Endothelial cell of umbilical vein (primary cell): ENCODE data around the gene THSD4. TPM values are rescaled to one million over a fixed set of nuclear protein-coding genes. Genes with fewer than 3 reads are reported as not detected.

ENCODE experiments used
- BruUV-seq: library from RNA; stranded (reverse); fragments of 400-500 nt; replicated peaks from 2 replicates; lab custom pipeline; 2021; lab: Mats Ljungman, UMichigan
- CTCF ChIA-PET: fragments of 300-600, 350-600 bp; sonication (Branson Sonifier 250); formaldehyde crosslinking; loops from one replicate; lab custom pipeline; 2021; ENCODE audit warnings: antibody characterized with exemption, inconsistent platforms; lab: Charles Lee
- POLR2A ChIA-PET: fragments of 300-600, 350-600 bp; sonication (Branson Sonifier 250); formaldehyde crosslinking; loops from one replicate; lab custom pipeline; 2021; ENCODE audit warnings: antibody characterized with exemption, inconsistent platforms; lab: Charles Lee
- DNase-seq: peaks from one replicate; pipeline ENCODE4 v3.0.0-alpha.2; 2011; ENCODE audit warnings: low read depth, low spot score
- FAIRE-seq: peaks from 2 replicates; lab custom pipeline; 2011; peaks lifted over from hg19 to GRCh38; lab: Jason Lieb, UNC
- H2AFZ ChIP-seq: 2 replicates; pipeline ENCODE4 v1.6.0; 2012; ENCODE audit warnings: low read depth, low read length, control low read depth, inconsistent platforms
- H3K27ac ChIP-seq: 2 replicates; pipeline ENCODE4 v1.5.1; 2011; ENCODE audit warnings: low read depth, mild to moderate bottlenecking, control low read depth, low read length, moderate library complexity; ENCODE audit not compliant: insufficient read depth
- H3K27me3 ChIP-seq, 2 experiments: 2 replicates each; pipeline versions ENCODE4 v1.6.0 to v1.6.1; 2011; ENCODE audit warnings: low read length in 2 of 2, mixed read lengths in 1 of 2; ENCODE audit not compliant: control insufficient read depth in 2 of 2, insufficient read depth in 2 of 2
- H3K36me3 ChIP-seq, 2 experiments: 2 replicates in 1 of 2; 3 replicates in 1 of 2; pipeline ENCODE4 v1.5.1; 2011; ENCODE audit warnings: low read length in 2 of 2, mild to moderate bottlenecking in 1 of 2, moderate library complexity in 1 of 2; ENCODE audit not compliant: control insufficient read depth in 2 of 2, insufficient read depth in 2 of 2; ENCODE audit errors: extremely low read depth in 1 of 2
- H3K4me1 ChIP-seq: 3 replicates; pipeline ENCODE4 v1.5.1; 2011; ENCODE audit warnings: mild to moderate bottlenecking, low read length; ENCODE audit not compliant: control insufficient read depth, insufficient read depth; ENCODE audit errors: extremely low read depth
- H3K4me2 ChIP-seq: 2 replicates; pipeline ENCODE4 v1.6.1; 2011; ENCODE audit warnings: low read length, control low read depth, mixed read lengths; ENCODE audit not compliant: insufficient read depth
- H3K4me3 ChIP-seq, 3 experiments: fragments of 200-600 bp in 1 of 3; sonication (generic), shearing (Covaris generic) in 1 of 3; replicated peaks in 1 of 3; 2 replicates each; pipeline ENCODE4 v1.5.1; 2011 to 2016; ENCODE audit warnings: control low read depth in 3 of 3, low read length in 3 of 3, mild to moderate bottlenecking in 2 of 3, inconsistent platforms in 1 of 3, low read depth in 1 of 3, moderate library complexity in 1 of 3; ENCODE audit not compliant: insufficient read depth in 1 of 3
- H3K79me2 ChIP-seq: 2 replicates; pipeline ENCODE4 v1.6.0; 2012; ENCODE audit warnings: low read length, inconsistent platforms; ENCODE audit not compliant: control insufficient read depth, insufficient read depth
- H3K9ac ChIP-seq: replicated peaks from 2 replicates; pipeline ENCODE3; 2011; ENCODE audit warnings: low read length, control low read depth; ENCODE audit not compliant: insufficient read depth; ENCODE audit errors: extremely low read depth
- H3K9me1 ChIP-seq: replicated peaks from 3 replicates; pipeline ENCODE4 v1.6.0; 2011; ENCODE audit warnings: mild to moderate bottlenecking, low read length; ENCODE audit not compliant: control insufficient read depth, insufficient read depth; ENCODE audit errors: extremely low read depth
- H3K9me3 ChIP-seq: replicated peaks from 2 replicates; pipeline ENCODE4 v1.5.1; 2012; ENCODE audit warnings: low read length, inconsistent platforms; ENCODE audit not compliant: control insufficient read depth, insufficient read depth
- H4K20me1 ChIP-seq: replicated peaks from 2 replicates; pipeline ENCODE3; 2011; ENCODE audit warnings: mild to moderate bottlenecking, low read length; ENCODE audit not compliant: control insufficient read depth, insufficient read depth; ENCODE audit errors: extremely low read depth
- EZH2 ChIP-seq: IDR thresholded peaks from 2 replicates; pipeline ENCODE4 v1.6.1; 2012; ENCODE audit warnings: borderline replicate concordance, low read depth, mild to moderate bottlenecking, moderate library complexity, low read length, inconsistent platforms; ENCODE audit not compliant: severe bottlenecking
- FOS ChIP-seq: IDR thresholded peaks from 2 replicates; pipeline ENCODE4 v1.6.1; 2011; ENCODE audit warnings: mild to moderate bottlenecking, low read length, moderate library complexity, borderline replicate concordance; ENCODE audit not compliant: insufficient read depth
- GATA2 ChIP-seq: IDR thresholded peaks from 2 replicates; pipeline ENCODE4 v1.7.0; 2011; ENCODE audit warnings: low read depth, mild to moderate bottlenecking, moderate library complexity, mixed read lengths, low read length; ENCODE audit not compliant: insufficient read length, insufficient read depth
- JUN ChIP-seq: IDR thresholded peaks from 2 replicates; pipeline ENCODE4 v1.6.1; 2011; ENCODE audit warnings: borderline replicate concordance, low read depth; ENCODE audit not compliant: insufficient read length, insufficient read depth
- MYC ChIP-seq: IDR thresholded peaks from one replicate; pipeline ENCODE4 v1.6.1; 2011; ENCODE audit warnings: mild to moderate bottlenecking, low read depth, low read length
- POLR2A ChIP-seq: IDR thresholded peaks from 2 replicates; pipeline ENCODE4 v1.6.1; 2012; ENCODE audit warnings: low read depth, mild to moderate bottlenecking, control low read depth, low read length
- POLR2AphosphoS5 ChIP-seq: IDR thresholded peaks from 2 replicates; pipeline ENCODE4 v1.6.1; 2012; ENCODE audit warnings: low read depth, mild to moderate bottlenecking, control low read depth, low read length, moderate library complexity; ENCODE audit not compliant: insufficient read depth
- dilution Hi-C: fragments of 300-500 bp; cut with MboI; formaldehyde crosslinking; loops from one replicate; pipeline ENCODE4 v1.15.0; 2019; ENCODE audit warnings: low sequenced_read_pairs; ENCODE audit not compliant: extremely low pct_ligation_motif_present
- intact Hi-C: fragments of 100-400 bp; cut with micrococcal nuclease; formaldehyde crosslinking; loops from one replicate; pipeline ENCODE4 v1.10.0; 2022
- polyA plus RNA-seq, 4 experiments: library from polyadenylated mRNA; depleted of rRNA in 3 of 4; stranded (reverse) in 3 of 4; unstranded in 1 of 4; fragments of >200 nt; gene quantifications; 2 replicates each; pipeline versions ENCODE4 v1.2.1 to v1.2.3, GENCODE V29; 2011 to 2012; ENCODE audit warnings: missing spikeins in 1 of 4
- total RNA-seq: library from RNA; stranded (reverse); gene quantifications from 2 replicates; pipeline ENCODE4 v1.2.3, GENCODE V29; 2021
- TF ChIP-seq, protein P1 (sequence below): IDR thresholded peaks from 2 replicates; pipeline ENCODE4 v1.6.1; 2011; ENCODE audit not compliant: insufficient read depth, insufficient read length
- TF ChIP-seq, protein P2 (sequence below), 2 donors: IDR thresholded peaks; 1 replicate in 1 of 2; 2 replicates in 1 of 2; pipeline ENCODE4 v1.5.1; 2011; ENCODE audit warnings: low read length in 2 of 2, mild to moderate bottlenecking in 2 of 2, moderate library complexity in 2 of 2, control low read depth in 1 of 2, inconsistent platforms in 1 of 2, low read depth in 1 of 2; ENCODE audit not compliant: insufficient read depth in 1 of 2; ENCODE audit errors: extremely low read depth in 1 of 2

THSD4 gene
- total and polyA plus RNA-seq, 2 donors (not counting 3 experiments of a cell fraction or from before 2014, with no cell fraction given): 9.9 to 25.4 TPM

DNA sequence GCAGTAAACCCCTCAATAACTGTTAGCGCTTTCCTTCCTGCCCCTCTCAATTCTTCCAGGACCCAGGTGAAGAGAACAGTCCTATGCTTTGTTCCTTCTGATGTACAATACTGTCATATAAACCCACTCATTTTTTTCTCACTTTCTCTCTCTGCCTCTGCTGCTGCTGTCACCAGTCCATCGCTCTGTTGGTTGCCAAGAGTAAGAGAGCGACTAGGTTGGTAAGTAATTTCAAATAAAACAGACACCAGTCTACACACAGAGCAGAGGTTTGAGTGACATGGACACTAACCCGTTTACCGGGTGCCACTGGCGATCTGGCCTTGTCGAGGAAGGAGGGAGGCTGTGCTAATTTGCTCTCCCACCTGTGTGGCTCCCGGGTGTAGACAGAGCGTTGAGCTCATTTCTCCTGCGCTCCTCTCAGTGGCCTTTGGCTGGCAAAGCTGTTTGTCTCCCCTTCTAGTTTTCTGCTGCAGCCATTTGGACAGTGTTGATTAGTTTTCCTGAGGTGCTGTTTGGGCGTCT lies 215.4 kb downstream of the THSD4 start:
- no TSS peak for BruUV-seq
- Histone ChIP-seq H3K27me3 (no peaks in the 10 kb centered on the region), H3K27ac (no peak overlapping the region), H4K20me1 (no peaks in the 10 kb centered on the region), H3K4me2 (no peak overlapping the region), H2AFZ (no peak overlapping the region), H3K4me1 (peaks cover 4% of the 10 kb centered on the region), H3K79me2 (no peaks in the 10 kb centered on the region), H3K9me3 (no peaks in the 10 kb centered on the region), H3K9ac (no peak overlapping the region), H3K4me3 (no peak overlapping the region), H3K36me3 (no peaks in the 10 kb centered on the region), H3K9me1 (no peaks in the 10 kb centered on the region)
- dilution Hi-C loops (no loop called here), intact Hi-C loops (no loop called here)
- FAIRE-seq (no peak), DNase-seq (no peak)
- POLR2A ChIA-PET: no interaction called here
- no peak for TF ChIP-seq POLR2A
- no peak for TF ChIP-seq FOS
- no peak for TF ChIP-seq MYC
- TF ChIP-seq, protein P1, sequence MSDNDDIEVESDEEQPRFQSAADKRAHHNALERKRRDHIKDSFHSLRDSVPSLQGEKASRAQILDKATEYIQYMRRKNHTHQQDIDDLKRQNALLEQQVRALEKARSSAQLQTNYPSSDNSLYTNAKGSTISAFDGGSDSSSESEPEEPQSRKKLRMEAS: no peak
- TF ChIP-seq GATA2: no peak
- no peak for TF ChIP-seq POLR2AphosphoS5
- TF ChIP-seq JUN: no peak
- TF ChIP-seq, protein P2, sequence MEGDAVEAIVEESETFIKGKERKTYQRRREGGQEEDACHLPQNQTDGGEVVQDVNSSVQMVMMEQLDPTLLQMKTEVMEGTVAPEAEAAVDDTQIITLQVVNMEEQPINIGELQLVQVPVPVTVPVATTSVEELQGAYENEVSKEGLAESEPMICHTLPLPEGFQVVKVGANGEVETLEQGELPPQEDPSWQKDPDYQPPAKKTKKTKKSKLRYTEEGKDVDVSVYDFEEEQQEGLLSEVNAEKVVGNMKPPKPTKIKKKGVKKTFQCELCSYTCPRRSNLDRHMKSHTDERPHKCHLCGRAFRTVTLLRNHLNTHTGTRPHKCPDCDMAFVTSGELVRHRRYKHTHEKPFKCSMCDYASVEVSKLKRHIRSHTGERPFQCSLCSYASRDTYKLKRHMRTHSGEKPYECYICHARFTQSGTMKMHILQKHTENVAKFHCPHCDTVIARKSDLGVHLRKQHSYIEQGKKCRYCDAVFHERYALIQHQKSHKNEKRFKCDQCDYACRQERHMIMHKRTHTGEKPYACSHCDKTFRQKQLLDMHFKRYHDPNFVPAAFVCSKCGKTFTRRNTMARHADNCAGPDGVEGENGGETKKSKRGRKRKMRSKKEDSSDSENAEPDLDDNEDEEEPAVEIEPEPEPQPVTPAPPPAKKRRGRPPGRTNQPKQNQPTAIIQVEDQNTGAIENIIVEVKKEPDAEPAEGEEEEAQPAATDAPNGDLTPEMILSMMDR (IDR thresholded peaks at IDR 0.05; ENCODE audit: extremely low read depth in 1 of 2, insufficient read depth in 1 of 2, low read depth in 1 of 2, low read length in 2 of 2): no peak
- TF ChIP-seq EZH2: no peak
- CTCF ChIA-PET: interaction anchor here (2.7 kb wide), 1 partner anchor 110 kb away, joined by 8 read pairs; no protein-coding TSS in a partner anchor
